ENCODE results near the gene DUSP12. TPM values are rescaled to one million over a fixed set of nuclear protein-coding genes. Genes with fewer than 3 reads are reported as not detected.
A peak's percentile ranks its signal among the peaks of the same experiment; 100 is the strongest.
"Not testable (repeated sequence)": the region's sequence is repeated elsewhere in the genome, so short reads cannot be mapped to it uniquely, and the experiment has no call there.

DUSP12 gene
- total and polyA plus RNA-seq, 5 donors from 2014 or later, result 15.2 to 69.9 (median 57.8) TPM

GRCh38 chr1:161723459-161724141 is 26.0 kb upstream of the DUSP12 start:
- H3K36me3 Mint-ChIP-seq, result no peaks in the 10 kb centered on the region
- H3K27ac Mint-ChIP-seq, result no peak overlapping the region

GRCh38 chr1:161725258-161725907 is 24.2 kb upstream of the DUSP12 start:
- DNase-seq, result not testable (repeated sequence)

More at GRCh38 chr1:161723459-161724141, 26.0 kb upstream of the DUSP12 start:
- Histone ChIP-seq H3K36me3 (ENCODE audit: control insufficient read depth, insufficient read depth, low read length) (no peaks in the 10 kb centered on the region), H3K4me3 (ENCODE audit: low read depth, low read length) (no peak overlapping the region), H3K27me3 (ENCODE audit: control insufficient read depth, insufficient read depth, low read length) (peaks cover 13% of the 10 kb centered on the region), H3K27ac (ENCODE audit: insufficient read depth, low read length, poor library complexity, severe bottlenecking) (no peak overlapping the region), H3K9me3 (ENCODE audit: control insufficient read depth in 2 of 2, low read length in 2 of 2) (no peaks in the 10 kb centered on the region), H3K4me1 (ENCODE audit: control insufficient read depth, insufficient read depth, low read length, poor library complexity, severe bottlenecking) (peaks cover 22% of the 10 kb centered on the region)
- ATAC-seq (ENCODE audit: low read depth in 2 of 2) (no peak), DNase-seq (no peak)
- Mint-ChIP-seq H3K27me3 (peaks cover 74% of the 10 kb centered on the region), H3K4me1 (peaks cover 6 to 23% (median 15%) of the 10 kb centered on the region in 4 donors), H3K4me3 (peak overlapping the region in 1 of 4 donors; percentile 75), H3K9me3 (peaks cover 0 to 2% (median 0%) of the 10 kb centered on the region in 7 donors)

DNA sequence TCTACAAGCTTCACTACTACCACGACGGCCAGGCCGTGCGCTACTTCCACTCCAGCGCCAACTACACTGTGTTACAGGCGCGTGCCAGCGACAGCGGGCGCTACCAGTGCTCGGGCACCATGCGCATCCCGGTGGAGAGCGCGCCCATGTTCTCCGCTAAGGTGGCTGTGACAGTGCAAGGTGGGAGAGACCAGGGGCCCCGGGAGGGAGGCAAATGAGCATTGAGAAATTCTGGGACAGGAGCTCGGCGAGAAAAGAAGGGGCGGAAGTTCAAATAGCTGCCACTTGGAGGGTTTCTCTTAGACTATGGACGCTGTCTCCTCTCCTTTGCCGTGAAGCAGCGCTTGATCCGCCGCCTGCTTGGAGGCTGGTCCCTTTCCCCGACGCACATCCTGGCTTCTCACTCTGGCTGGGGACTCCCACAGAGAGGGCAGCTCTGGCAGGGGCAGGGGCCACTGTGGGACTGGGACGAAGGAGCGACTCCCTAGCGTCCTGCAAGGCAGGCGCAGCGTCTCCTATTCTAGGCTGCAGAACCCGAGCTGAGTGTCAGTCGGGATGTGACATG is 23.6 kb upstream of the DUSP12 start:
- ATAC-seq (ENCODE audit: low read depth in 2 of 2), result peak; percentile 25 to 32
- H3K4me1 ChIP-seq (ENCODE audit: control insufficient read depth, insufficient read depth, low read length, poor library complexity, severe bottlenecking), result peaks cover 26% of the 10 kb centered on the region
- peaks cover 0 to 2% (median 0%) of the 10 kb centered on the region in 7 donors for H3K9me3 Mint-ChIP-seq
- no peaks in the 10 kb centered on the region for H3K36me3 Mint-ChIP-seq
- H3K27me3 ChIP-seq (ENCODE audit: control insufficient read depth, insufficient read depth, low read length), result peaks cover 23% of the 10 kb centered on the region
- H3K4me3 Mint-ChIP-seq, result peak overlapping the region; percentile 78 to 96 (median 94)
- DNase-seq, result peak in 2 of 3 donors; percentile 39 to 45
- H3K27ac ChIP-seq (ENCODE audit: insufficient read depth, low read length, poor library complexity, severe bottlenecking), result no peak overlapping the region
- H3K4me3 ChIP-seq (ENCODE audit: low read depth, low read length), result peak overlapping the region; percentile 70
- H3K36me3 ChIP-seq (ENCODE audit: control insufficient read depth, insufficient read depth, low read length), result no peaks in the 10 kb centered on the region
- H3K4me1 Mint-ChIP-seq, result peaks cover 6 to 38% (median 24%) of the 10 kb centered on the region in 4 donors
- H3K9me3 ChIP-seq (ENCODE audit: control insufficient read depth in 2 of 2, low read length in 2 of 2), result no peaks in the 10 kb centered on the region
- H3K27ac Mint-ChIP-seq, result peak overlapping the region; percentile 69 to 86 (median 71)
- H3K27me3 Mint-ChIP-seq, result peaks cover 78% of the 10 kb centered on the region

More at GRCh38 chr1:161725258-161725907, 24.2 kb upstream of the DUSP12 start:
- Mint-ChIP-seq H3K4me1 (peaks cover 6 to 37% (median 24%) of the 10 kb centered on the region in 4 donors), H3K27ac (peak overlapping the region in 2 of 3 donors; percentile 71 to 86), H3K27me3 (peaks cover 81% of the 10 kb centered on the region), H3K4me3 (peak overlapping the region; percentile 78 to 96 (median 94))
- H3K4me3 ChIP-seq (ENCODE audit: low read depth, low read length), result peak overlapping the region; percentile 70
- H3K27me3 ChIP-seq (ENCODE audit: control insufficient read depth, insufficient read depth, low read length), result peaks cover 18% of the 10 kb centered on the region
- not testable (repeated sequence) for H3K36me3 Mint-ChIP-seq; H3K9me3 ChIP-seq (ENCODE audit: control insufficient read depth in 2 of 2, low read length in 2 of 2); ATAC-seq (ENCODE audit: low read depth in 2 of 2); H3K9me3 Mint-ChIP-seq; H3K27ac ChIP-seq (ENCODE audit: insufficient read depth, low read length, poor library complexity, severe bottlenecking); H3K36me3 ChIP-seq (ENCODE audit: control insufficient read depth, insufficient read depth, low read length)
- H3K4me1 ChIP-seq (ENCODE audit: control insufficient read depth, insufficient read depth, low read length, poor library complexity, severe bottlenecking), result peaks cover 26% of the 10 kb centered on the region

- H3K9me3 Mint-ChIP-seq, result peaks cover 0 to 2% (median 0%) of the 10 kb centered on the region in 7 donors
- H3K9me3 ChIP-seq (ENCODE audit: control insufficient read depth in 2 of 2, low read length in 2 of 2), result no peaks in the 10 kb centered on the region
- peak overlapping the region; percentile 14 for H3K27ac ChIP-seq (ENCODE audit: insufficient read depth, low read length, poor library complexity, severe bottlenecking)
- ATAC-seq (ENCODE audit: low read depth in 2 of 2), result peak; percentile 61 to 62
- peaks cover 78% of the 10 kb centered on the region for H3K27me3 Mint-ChIP-seq
- no peaks in the 10 kb centered on the region for H3K36me3 ChIP-seq (ENCODE audit: control insufficient read depth, insufficient read depth, low read length)
- H3K27ac Mint-ChIP-seq, result peak overlapping the region in 2 of 3 donors; percentile 71 to 86
- peak overlapping the region; percentile 70 for H3K4me3 ChIP-seq (ENCODE audit: low read depth, low read length)
- peak overlapping the region; percentile 93 to 96 (median 96) for H3K4me3 Mint-ChIP-seq
- H3K4me1 Mint-ChIP-seq, result peaks cover 6 to 38% (median 24%) of the 10 kb centered on the region in 4 donors
- H3K36me3 Mint-ChIP-seq, result no peaks in the 10 kb centered on the region
- H3K4me1 ChIP-seq (ENCODE audit: control insufficient read depth, insufficient read depth, low read length, poor library complexity, severe bottlenecking), result peaks cover 26% of the 10 kb centered on the region
- peaks cover 30% of the 10 kb centered on the region for H3K27me3 ChIP-seq (ENCODE audit: control insufficient read depth, insufficient read depth, low read length)
- peak; percentile 52 to 64 (median 62) for DNase-seq
Measured at GRCh38 chr1:161726473-161727255, 22.9 kb upstream of the DUSP12 start.

GRCh38 chr1:161727256-161727924 is 22.2 kb upstream of the DUSP12 start:
- Mint-ChIP-seq H3K27ac (peak overlapping the region; percentile 69 to 85 (median 77)), H3K9me3 (peaks cover 0 to 2% (median 0%) of the 10 kb centered on the region in 7 donors), H3K4me3 (peak overlapping the region; percentile 93 to 96 (median 96)), H3K4me1 (peaks cover 6 to 38% (median 24%) of the 10 kb centered on the region in 4 donors), H3K27me3 (peaks cover 77% of the 10 kb centered on the region), H3K36me3 (no peaks in the 10 kb centered on the region)
- ATAC-seq (ENCODE audit: low read depth in 2 of 2), result peak; percentile 9 to 19
- H3K4me3 ChIP-seq (ENCODE audit: low read depth, low read length), result peak overlapping the region; percentile 49
- DNase-seq, result peak; percentile 12 to 61 (median 59)
- H3K4me1 ChIP-seq (ENCODE audit: control insufficient read depth, insufficient read depth, low read length, poor library complexity, severe bottlenecking), result peaks cover 26% of the 10 kb centered on the region
- H3K27ac ChIP-seq (ENCODE audit: insufficient read depth, low read length, poor library complexity, severe bottlenecking), result peak overlapping the region; percentile 14
- no peaks in the 10 kb centered on the region for H3K9me3 ChIP-seq (ENCODE audit: control insufficient read depth in 2 of 2, low read length in 2 of 2)
- peaks cover 35% of the 10 kb centered on the region for H3K27me3 ChIP-seq (ENCODE audit: control insufficient read depth, insufficient read depth, low read length)
- H3K36me3 ChIP-seq (ENCODE audit: control insufficient read depth, insufficient read depth, low read length), result no peaks in the 10 kb centered on the region

DNA sequence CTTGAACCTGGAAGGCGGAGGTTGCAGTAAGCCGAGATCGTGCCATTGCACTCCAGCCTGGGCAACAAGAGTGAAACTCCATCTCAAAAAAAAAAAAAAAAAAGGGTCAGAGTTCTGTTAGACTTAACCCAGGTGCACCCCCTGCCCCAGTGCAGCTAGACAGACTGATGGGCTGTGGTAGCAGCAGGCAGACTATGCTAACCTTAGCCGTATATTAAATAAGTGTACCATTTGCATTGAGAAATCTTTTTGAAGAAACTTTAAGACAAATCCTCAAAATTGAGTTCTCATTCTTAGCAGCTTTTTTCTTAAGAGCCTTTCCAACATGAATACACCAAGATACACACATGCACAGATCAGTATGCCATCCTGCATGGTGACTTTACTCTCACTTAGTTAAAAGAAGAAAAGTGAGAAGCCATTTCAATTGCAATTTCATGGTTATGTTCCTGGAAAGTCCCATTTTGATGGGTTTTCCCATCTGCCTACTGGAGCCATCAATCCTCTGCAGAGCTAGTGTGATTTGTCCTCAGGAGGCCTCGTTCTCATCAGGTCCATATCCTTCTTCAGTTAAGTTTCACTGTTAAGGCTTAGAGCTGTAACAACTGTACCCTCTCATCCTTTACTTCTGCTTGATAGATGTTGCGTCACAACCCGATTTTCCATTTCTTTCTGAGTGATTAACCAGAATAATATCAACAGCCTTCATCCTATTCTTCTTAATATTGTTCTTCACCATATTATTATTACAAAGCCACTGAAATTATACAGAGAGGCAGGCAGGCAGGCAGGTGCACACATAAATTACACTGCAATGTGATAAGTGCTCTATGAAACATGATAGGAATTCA is 21.0 kb upstream of the DUSP12 start:
- Mint-ChIP-seq H3K9me3 (peaks cover 0 to 4% (median 0%) of the 10 kb centered on the region in 7 donors), H3K4me3 (peak overlapping the region in 3 of 4 donors; percentile 16 to 96 (median 96)), H3K4me1 (peaks cover 6 to 38% (median 24%) of the 10 kb centered on the region in 4 donors), H3K27ac (no peak overlapping the region), H3K27me3 (peaks cover 65% of the 10 kb centered on the region), H3K36me3 (no peaks in the 10 kb centered on the region)
- no peak overlapping the region for H3K27ac ChIP-seq (ENCODE audit: insufficient read depth, low read length, poor library complexity, severe bottlenecking)
- peaks cover 26% of the 10 kb centered on the region for H3K4me1 ChIP-seq (ENCODE audit: control insufficient read depth, insufficient read depth, low read length, poor library complexity, severe bottlenecking)
- peaks cover 34% of the 10 kb centered on the region for H3K27me3 ChIP-seq (ENCODE audit: control insufficient read depth, insufficient read depth, low read length)
- H3K4me3 ChIP-seq (ENCODE audit: low read depth, low read length), result no peak overlapping the region
- DNase-seq (no peak), ATAC-seq (ENCODE audit: low read depth in 2 of 2) (no peak)
- H3K36me3 ChIP-seq (ENCODE audit: control insufficient read depth, insufficient read depth, low read length), result no peaks in the 10 kb centered on the region
- no peaks in the 10 kb centered on the region for H3K9me3 ChIP-seq (ENCODE audit: control insufficient read depth in 2 of 2, low read length in 2 of 2)

Data from CD4-positive, CD25-positive, alpha-beta regulatory T cell (primary cell).